AG04449 (cell line): Measurements from ENCODE around the gene ACACB.

ENCODE experiments used
- CTCF ChIA-PET: fragments of 350-600 bp; formaldehyde crosslinking; extraction: SDS; loops from one replicate; lab custom pipeline; 2021; ENCODE audit warnings: antibody characterized with exemption; lab: Yijun Ruan, JAX
- POLR2A ChIA-PET: fragments of 400-600, 350-600 bp; formaldehyde crosslinking; extraction: SDS; loops from one replicate; lab custom pipeline; 2020; ENCODE audit warnings: antibody characterized with exemption, inconsistent platforms; lab: Yijun Ruan, JAX
- DNase-seq: peaks from one replicate; pipeline ENCODE4 v3.0.0-alpha.2; 2010; ENCODE audit warnings: low read depth, low spot score
- H3K4me3 ChIP-seq: 2 replicates; pipeline ENCODE4 v1.5.1; 2011; ENCODE audit warnings: low read depth, mild to moderate bottlenecking, control low read depth, low read length
- CTCF ChIP-seq: IDR thresholded peaks from one replicate; pipeline ENCODE4 v1.5.1; 2011; ENCODE audit warnings: mild to moderate bottlenecking, moderate library complexity, low read length, control low read depth, inconsistent platforms; ENCODE audit not compliant: insufficient read depth; ENCODE audit errors: missing control alignments

Gene ACACB

DNA sequence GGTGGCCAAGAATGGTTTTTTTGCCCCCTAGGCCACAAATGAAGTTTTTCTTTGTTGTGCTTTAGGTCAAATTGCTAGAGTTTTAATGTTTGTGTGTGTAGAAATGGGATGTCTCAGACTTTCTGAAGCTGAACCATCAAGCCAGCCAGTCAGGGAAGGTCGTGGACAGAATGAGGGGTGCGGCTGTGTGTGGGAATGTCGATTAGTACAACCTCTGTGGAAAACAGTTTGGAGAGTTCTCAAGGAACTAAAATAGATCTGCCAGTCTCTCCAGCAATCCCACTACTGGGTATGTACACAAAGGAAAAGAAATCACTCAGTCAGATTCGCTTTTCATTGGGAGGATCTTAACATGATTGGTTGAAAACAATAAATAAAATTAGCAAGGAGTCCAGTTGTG, 44.5 kb downstream of the ACACB start:
- POLR2A ChIA-PET, result no interaction called here
- CTCF ChIA-PET, result no interaction called here
- no peak for TF ChIP-seq CTCF
- H3K4me3 ChIP-seq, result no peak overlapping the region
- DNase-seq, result no peak

GRCh38 chr12:109162551-109162950, 46.2 kb downstream of the ACACB start:
- POLR2A ChIA-PET, result no interaction called here
- DNase-seq, result no peak

GRCh38 chr12:109163167-109163566, 46.8 kb downstream of the ACACB start:
- ChIA-PET CTCF (interaction anchor here (0.7 kb wide), 1 partner anchor 51 kb away, joined by 3 read pairs; no protein-coding TSS in a partner anchor), POLR2A (no interaction called here)
- H3K4me3 ChIP-seq, result no peak overlapping the region
- TF ChIP-seq CTCF, result no peak
- DNase-seq, result no peak

More at GRCh38 chr12:109162551-109162950, 46.2 kb downstream of the ACACB start:
- CTCF ChIA-PET, result interaction anchor here (0.7 kb wide), 1 partner anchor 50 kb away, joined by 3 read pairs; no protein-coding TSS in a partner anchor
- no peak overlapping the region for H3K4me3 ChIP-seq
- TF ChIP-seq CTCF, result no peak

DNA sequence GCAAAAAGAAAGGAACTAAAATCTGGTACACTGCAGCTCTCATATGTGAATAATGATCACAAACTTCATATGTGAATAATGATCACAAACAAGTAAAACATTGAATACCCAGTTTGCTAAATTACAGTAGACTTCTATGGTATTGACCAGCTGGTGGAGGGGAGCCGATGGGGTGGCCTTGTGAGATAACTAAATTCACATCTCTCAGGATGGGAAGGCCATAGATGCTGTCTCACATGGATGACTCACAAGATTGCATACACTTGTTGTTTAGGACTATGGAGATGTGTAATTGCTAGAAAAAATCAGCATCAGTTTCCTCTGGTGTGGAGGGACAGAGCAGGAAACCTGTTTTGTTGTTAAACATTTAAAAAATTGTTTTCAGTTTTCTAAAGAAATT, 49.2 kb downstream of the ACACB start:
- ChIA-PET CTCF (no interaction called here), POLR2A (no interaction called here)
- DNase-seq, result no peak
- H3K4me3 ChIP-seq, result no peak overlapping the region
- TF ChIP-seq CTCF, result no peak

- no peak overlapping the region for H3K4me3 ChIP-seq
- ChIA-PET POLR2A (no interaction called here), CTCF (no interaction called here)
- TF ChIP-seq CTCF, result no peak
- DNase-seq, result no peak
Observed at GRCh38 chr12:109166371-109166770, 50.0 kb downstream of the ACACB start.

DNA sequence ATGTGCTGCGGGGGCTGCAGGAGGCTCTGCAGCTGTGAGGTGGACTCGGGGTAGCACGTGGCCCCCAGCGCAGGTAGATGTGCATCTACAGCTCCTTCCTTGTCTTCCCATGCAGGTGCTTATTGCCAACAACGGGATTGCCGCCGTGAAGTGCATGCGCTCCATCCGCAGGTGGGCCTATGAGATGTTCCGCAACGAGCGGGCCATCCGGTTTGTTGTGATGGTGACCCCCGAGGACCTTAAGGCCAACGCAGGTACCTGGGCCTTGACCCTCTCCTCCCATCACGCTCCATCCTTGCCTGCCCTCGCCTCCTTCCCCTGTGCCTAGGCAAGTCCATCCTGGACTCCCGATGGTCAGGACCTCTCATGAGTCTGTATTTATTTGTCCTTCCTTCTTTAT, 51.4 kb downstream of the ACACB start:
- no peak for DNase-seq
- POLR2A ChIA-PET, result no interaction called here
- no peak for TF ChIP-seq CTCF

More for the DNA sequence above, 51.4 kb downstream of the ACACB start:
- CTCF ChIA-PET, result no interaction called here
- no peak overlapping the region for H3K4me3 ChIP-seq
